Measurements from ENCODE around the gene ACOT4.
A peak's percentile ranks its signal among the peaks of the same experiment; 100 is the strongest.
"Not testable (repeated sequence)": the region's sequence is repeated elsewhere in the genome, so short reads cannot be mapped to it uniquely, and the experiment has no call there.

ACOT4 gene

GRCh38 chr14:73591690-73592449 is at the start of gene ACOT4:
Gene ACOT4 (plus strand): TSS chr14:73591873. CDS start chr14:73591960, 87 bp downstream.
- DNase-seq: no peak

- DNase-seq: not testable (repeated sequence)
These were observed 48.7 kb upstream of the ACOT4 start for GRCh38 chr14:73542961-73543360.

- not testable (repeated sequence) for DNase-seq
These were observed 46.3 kb upstream of the ACOT4 start for GRCh38 chr14:73545353-73545752.

- DNase-seq: not testable (repeated sequence)
These were observed 42.6 kb upstream of the ACOT4 start for GRCh38 chr14:73549097-73549496.

GRCh38 chr14:73549889-73550524 is 41.7 kb upstream of the ACOT4 start:
- DNase-seq: not testable (repeated sequence)

GRCh38 chr14:73553845-73554244 is 37.8 kb upstream of the ACOT4 start:
- DNase-seq: no peak

- not testable (repeated sequence) for DNase-seq
These were observed 34.5 kb upstream of the ACOT4 start for GRCh38 chr14:73557201-73557600.

GRCh38 chr14:73558238-73558637 is 33.4 kb upstream of the ACOT4 start:
- not testable (repeated sequence) for DNase-seq

- DNase-seq: not testable (repeated sequence)
These were observed 29.4 kb upstream of the ACOT4 start for GRCh38 chr14:73562256-73562655.

- not testable (repeated sequence) for DNase-seq
These were observed 29.0 kb upstream of the ACOT4 start for GRCh38 chr14:73562696-73563095.

- not testable (repeated sequence) for DNase-seq
These were observed 25.2 kb upstream of the ACOT4 start for GRCh38 chr14:73566431-73566830.

- DNase-seq: not testable (repeated sequence)
These were observed 24.7 kb upstream of the ACOT4 start for GRCh38 chr14:73566935-73567334.

- DNase-seq: no peak
These were observed 24.3 kb upstream of the ACOT4 start for GRCh38 chr14:73567358-73567757.

- peak; percentile 35 for DNase-seq
These were observed 23.5 kb upstream of the ACOT4 start for GRCh38 chr14:73567951-73568885.

- DNase-seq: not testable (repeated sequence)
These were observed 22.8 kb upstream of the ACOT4 start for GRCh38 chr14:73568886-73569184.

GRCh38 chr14:73569185-73569958 is 22.3 kb upstream of the ACOT4 start, which contains the start of gene ACOT2:
Gene ACOT2 (plus strand): TSS chr14:73569213. CDS start chr14:73569241, 28 bp downstream.
- DNase-seq: peak; percentile 92

- DNase-seq: peak; percentile 17
These were observed 20.8 kb upstream of the ACOT4 start for GRCh38 chr14:73570913-73571312.

GRCh38 chr14:73573034-73573433 is 18.6 kb upstream of the ACOT4 start:
- not testable (repeated sequence) for DNase-seq

- DNase-seq: not testable (repeated sequence)
These were observed 17.9 kb upstream of the ACOT4 start for GRCh38 chr14:73573740-73574139.

GRCh38 chr14:73574251-73574650 is 17.4 kb upstream of the ACOT4 start:
- not testable (repeated sequence) for DNase-seq

- no peak for DNase-seq
These were observed 15.3 kb upstream of the ACOT4 start for GRCh38 chr14:73576391-73576790.

- not testable (repeated sequence) for DNase-seq
These were observed 14.5 kb upstream of the ACOT4 start for GRCh38 chr14:73577214-73577613.
